Lower leg skin (tissue), 3 donors: ENCODE results near the gene DNAH1.

ENCODE experiments used
- CTCF ChIP-seq, 3 donors: fragments of 450-650 bp; IDR thresholded peaks; one replicate each; pipeline ENCODE4 v1.5.1; 2016; ENCODE audit warnings: antibody characterized with exemption in 3 of 3, mild to moderate bottlenecking in 3 of 3, moderate library complexity in 2 of 3
- POLR2A ChIP-seq, 2 donors: fragments of 450-650 bp; IDR thresholded peaks; one replicate each; pipeline ENCODE4 v1.6.1; 2016 to 2017; ENCODE audit warnings: antibody characterized with exemption in 2 of 2, mild to moderate bottlenecking in 1 of 2, moderate library complexity in 1 of 2

GRCh38 chr3:52396011-52396906 is 80.1 kb downstream of the DNAH1 start:
- TF ChIP-seq CTCF (IDR thresholded peaks at IDR 0.05) (no peak), POLR2A (IDR thresholded peaks at IDR 0.05) (no peak)
